Activated naive CD8-positive, alpha-beta T cell treated with anti-CD3 and anti-CD28 coated beads, Interleukin-2, amount 50 U/mL, for 24 hours (primary cell): ENCODE data around the gene RNF222.
A peak's percentile ranks its signal among the peaks of the same experiment; 100 is the strongest.

ENCODE experiments used
- ATAC-seq: fragments of 150-1000 bp; cut with Tn5 transposase; one replicate; pipeline ENCODE4 v1.10.0; 2021
- DNase-seq: peaks from one replicate; pipeline ENCODE4 v3.0.0; 2021
- H3K27ac Mint-ChIP-seq: one replicate; pipeline ENCODE4 v1.8.0; 2021; ENCODE audit warnings: mild to moderate bottlenecking, mixed read lengths
- H3K27me3 Mint-ChIP-seq: one replicate; pipeline ENCODE4 v1.8.0; 2021; ENCODE audit warnings: mixed read lengths
- H3K36me3 Mint-ChIP-seq: one replicate; pipeline ENCODE4 v1.8.0; 2021; ENCODE audit warnings: low read depth, mixed read lengths
- H3K4me1 Mint-ChIP-seq: one replicate; pipeline ENCODE4 v1.8.0; 2021; ENCODE audit warnings: mixed read lengths
- H3K4me3 Mint-ChIP-seq: one replicate; pipeline ENCODE4 v1.8.0; 2021; ENCODE audit warnings: mild to moderate bottlenecking, moderate library complexity, mixed read lengths
- H3K9me3 Mint-ChIP-seq: one replicate; pipeline ENCODE4 v1.8.0; 2021; ENCODE audit warnings: mixed read lengths

Gene RNF222

DNA sequence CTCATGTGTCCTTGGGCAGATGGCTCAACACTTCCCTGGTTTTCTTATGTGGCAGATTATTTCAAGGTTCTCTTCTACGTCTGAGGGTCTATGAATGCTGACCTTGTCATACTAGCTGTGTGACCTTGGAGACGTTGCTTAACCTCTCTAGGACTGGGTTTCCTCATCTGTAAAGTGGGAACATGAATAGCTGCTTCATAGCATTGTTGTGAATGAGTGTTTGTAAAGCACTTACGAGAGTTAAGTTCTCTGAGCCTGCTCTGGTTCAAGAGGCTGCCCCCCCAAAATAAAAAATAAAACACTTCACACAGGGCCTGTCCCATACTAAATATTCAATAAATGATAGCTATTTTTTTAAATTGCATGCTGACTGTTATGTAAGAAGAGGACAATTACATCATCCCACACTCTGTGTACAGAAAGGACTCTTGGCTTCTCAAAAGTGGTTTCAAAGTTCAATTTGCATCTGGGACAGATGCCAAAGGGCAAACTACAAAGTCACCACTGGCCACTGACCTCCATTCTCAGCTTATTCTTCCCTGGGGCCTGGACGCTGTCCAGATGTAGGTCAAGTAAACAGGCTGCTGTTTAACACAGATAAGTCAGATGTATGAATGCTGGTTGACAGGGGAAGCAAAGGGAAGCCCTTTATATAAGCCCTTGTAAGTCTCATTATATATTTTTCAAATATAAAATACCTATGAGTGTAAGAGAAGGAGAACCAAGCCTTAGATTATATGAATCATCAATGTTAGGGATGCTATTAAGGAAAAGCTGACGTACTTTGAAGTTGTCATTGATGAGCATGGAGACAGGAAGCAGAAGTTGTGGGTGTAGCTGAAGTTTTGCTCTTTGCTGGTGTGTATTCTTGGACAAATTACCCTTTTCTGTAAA lies 22.7 kb upstream of the RNF222 start:
- ATAC-seq = no peak
- Mint-ChIP-seq H3K27ac (no peak overlapping the region), H3K4me1 (no peaks in the 10 kb centered on the region), H3K36me3 (no peaks in the 10 kb centered on the region), H3K4me3 (no peak overlapping the region), H3K9me3 (no peaks in the 10 kb centered on the region), H3K27me3 (peaks cover 42% of the 10 kb centered on the region)
- no peak for DNase-seq

DNA sequence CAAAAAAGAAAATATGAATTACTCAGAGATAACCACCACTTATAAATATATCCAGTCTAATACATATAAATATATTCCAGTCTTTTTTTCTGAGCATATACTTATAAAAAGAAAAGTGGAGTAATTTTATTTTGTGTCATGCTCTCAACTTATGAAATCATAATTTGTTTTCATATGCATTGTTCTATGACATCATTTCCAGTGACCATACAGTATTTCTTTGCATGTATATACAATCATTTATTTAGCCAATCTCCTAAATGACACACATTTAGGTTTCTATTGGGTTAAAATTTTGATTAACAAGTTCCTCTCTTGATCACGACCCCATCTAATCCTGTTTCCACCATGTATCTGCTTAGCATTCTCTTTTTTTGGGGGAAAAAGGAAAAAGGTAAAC lies 21.7 kb upstream of the RNF222 start:
- Mint-ChIP-seq H3K4me1 (no peaks in the 10 kb centered on the region), H3K9me3 (no peaks in the 10 kb centered on the region), H3K36me3 (no peaks in the 10 kb centered on the region), H3K4me3 (no peak overlapping the region), H3K27me3 (peaks cover 38% of the 10 kb centered on the region), H3K27ac (no peak overlapping the region)
- ATAC-seq (no peak), DNase-seq (no peak)

DNA sequence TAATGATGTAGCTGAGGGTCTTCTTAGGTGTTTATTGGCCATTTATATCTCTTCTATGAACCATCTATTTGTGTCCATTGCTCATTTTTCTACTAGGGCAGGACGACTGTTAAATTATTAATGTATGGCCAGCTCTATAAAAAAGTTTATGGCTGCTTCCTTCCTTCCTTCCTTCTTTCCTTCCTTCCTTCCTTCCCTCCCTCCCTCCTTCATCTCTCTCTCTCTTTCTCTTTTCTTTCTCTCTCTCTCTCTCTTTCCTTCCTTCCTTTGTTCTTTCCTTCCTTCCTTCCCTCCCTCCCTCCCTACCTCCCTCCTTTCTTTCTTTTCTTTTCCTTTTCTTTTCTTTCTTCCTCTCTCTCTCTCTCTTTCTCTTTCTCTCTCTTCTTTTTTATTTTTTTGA lies 20.8 kb upstream of the RNF222 start:
- H3K4me1 Mint-ChIP-seq = peaks cover 2% of the 10 kb centered on the region
- no peaks in the 10 kb centered on the region for H3K9me3 Mint-ChIP-seq
- no peak for DNase-seq
- no peaks in the 10 kb centered on the region for H3K36me3 Mint-ChIP-seq
- no peak overlapping the region for H3K27ac Mint-ChIP-seq
- no peak overlapping the region for H3K4me3 Mint-ChIP-seq
- ATAC-seq = no peak
- peaks cover 33% of the 10 kb centered on the region for H3K27me3 Mint-ChIP-seq

DNA sequence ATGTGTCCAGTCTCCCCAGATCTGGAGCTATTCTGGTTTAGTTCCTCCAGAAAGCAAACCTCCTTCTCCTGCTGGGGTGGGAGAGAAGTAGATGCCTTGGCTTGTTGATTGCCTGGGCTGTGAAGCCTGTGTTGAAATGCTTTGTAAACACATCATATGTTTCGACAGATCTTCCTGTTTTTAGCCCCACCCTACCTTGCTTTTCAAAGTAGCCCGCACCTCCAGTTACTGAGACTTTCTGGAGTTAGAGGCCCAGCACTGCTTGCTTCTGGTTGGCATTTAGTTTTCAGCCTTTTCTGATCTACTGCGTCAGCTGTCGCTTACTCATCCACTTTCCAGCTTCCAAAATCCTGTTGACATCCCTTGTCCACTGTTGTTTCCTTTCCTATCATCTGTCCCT lies 20.2 kb upstream of the RNF222 start:
- ATAC-seq (no peak), DNase-seq (no peak)
- no peaks in the 10 kb centered on the region for H3K9me3 Mint-ChIP-seq
- H3K27me3 Mint-ChIP-seq = peaks cover 32% of the 10 kb centered on the region
- no peak overlapping the region for H3K4me3 Mint-ChIP-seq
- no peaks in the 10 kb centered on the region for H3K36me3 Mint-ChIP-seq
- H3K27ac Mint-ChIP-seq = no peak overlapping the region
- peaks cover 9% of the 10 kb centered on the region for H3K4me1 Mint-ChIP-seq

DNA sequence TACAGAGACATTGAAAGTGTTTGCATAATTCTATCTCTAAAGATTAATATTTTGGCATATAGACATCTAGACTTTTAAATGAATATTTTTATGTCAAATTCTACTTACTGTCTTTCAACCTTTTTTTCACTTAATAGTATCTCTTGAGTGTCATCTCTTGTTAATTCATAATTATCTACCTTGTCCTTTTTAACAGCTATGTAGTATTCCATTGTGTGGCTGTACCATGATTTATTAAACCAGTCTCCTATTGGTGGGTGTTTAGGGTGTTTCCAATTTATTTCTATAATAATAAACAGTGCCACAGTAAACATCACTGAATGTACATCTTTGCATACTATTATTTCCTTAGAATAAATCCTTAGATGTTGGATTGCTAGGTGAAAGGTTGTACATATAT lies 16.3 kb upstream of the RNF222 start:
- peaks cover 16% of the 10 kb centered on the region for H3K4me1 Mint-ChIP-seq
- no peak for ATAC-seq
- H3K36me3 Mint-ChIP-seq = no peaks in the 10 kb centered on the region
- H3K27me3 Mint-ChIP-seq = peaks cover 33% of the 10 kb centered on the region
- H3K9me3 Mint-ChIP-seq = no peaks in the 10 kb centered on the region
- no peak overlapping the region for H3K27ac Mint-ChIP-seq
- H3K4me3 Mint-ChIP-seq = no peak overlapping the region
- DNase-seq = no peak

DNA sequence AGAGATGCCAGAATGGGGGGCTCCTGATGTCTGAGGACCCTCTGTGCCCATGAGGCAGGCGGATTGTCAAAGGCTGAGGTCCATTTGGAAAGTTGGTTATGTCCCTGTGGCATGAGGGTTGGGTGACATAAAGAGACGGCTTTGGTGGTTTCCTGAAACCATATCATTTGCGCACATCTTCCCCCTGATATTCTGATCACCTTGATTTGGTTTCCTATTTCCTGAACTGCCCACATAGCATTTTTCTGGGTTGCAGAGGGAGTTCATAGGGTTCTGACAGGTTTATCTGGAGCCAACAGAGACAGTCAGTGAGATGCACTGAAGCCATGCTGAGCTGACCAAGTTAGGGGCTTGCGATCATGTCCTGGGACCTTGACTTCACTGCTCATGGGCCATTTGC lies 15.7 kb upstream of the RNF222 start:
- no peak overlapping the region for H3K4me3 Mint-ChIP-seq
- no peak overlapping the region for H3K27ac Mint-ChIP-seq
- H3K4me1 Mint-ChIP-seq = peaks cover 16% of the 10 kb centered on the region
- H3K9me3 Mint-ChIP-seq = no peaks in the 10 kb centered on the region
- H3K36me3 Mint-ChIP-seq = no peaks in the 10 kb centered on the region
- peaks cover 31% of the 10 kb centered on the region for H3K27me3 Mint-ChIP-seq
- ATAC-seq = no peak
- DNase-seq = no peak

DNA sequence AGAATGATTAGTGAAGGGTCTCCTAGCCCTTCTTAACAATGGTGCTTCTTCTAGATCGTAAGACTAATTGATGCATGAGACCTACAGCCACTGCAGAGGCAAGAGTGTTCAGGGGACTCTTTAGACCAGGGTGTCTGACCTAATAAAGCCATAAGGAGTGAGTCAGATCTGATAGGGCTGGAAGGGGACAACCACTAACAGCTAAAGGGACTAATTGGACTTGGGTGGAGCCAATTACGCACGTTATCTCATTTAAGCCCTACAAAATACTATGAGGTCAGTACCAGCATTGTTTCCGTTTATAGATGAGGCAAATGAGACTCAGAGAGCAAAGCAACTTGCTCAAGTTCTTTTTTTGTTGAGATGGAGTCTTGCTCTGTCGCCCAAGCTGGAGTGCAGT lies 14.5 kb upstream of the RNF222 start:
- H3K4me1 Mint-ChIP-seq = peaks cover 16% of the 10 kb centered on the region
- DNase-seq (no peak), ATAC-seq (no peak)
- H3K36me3 Mint-ChIP-seq = no peaks in the 10 kb centered on the region
- peaks cover 22% of the 10 kb centered on the region for H3K27me3 Mint-ChIP-seq
- no peak overlapping the region for H3K27ac Mint-ChIP-seq
- no peak overlapping the region for H3K4me3 Mint-ChIP-seq
- no peaks in the 10 kb centered on the region for H3K9me3 Mint-ChIP-seq

DNA sequence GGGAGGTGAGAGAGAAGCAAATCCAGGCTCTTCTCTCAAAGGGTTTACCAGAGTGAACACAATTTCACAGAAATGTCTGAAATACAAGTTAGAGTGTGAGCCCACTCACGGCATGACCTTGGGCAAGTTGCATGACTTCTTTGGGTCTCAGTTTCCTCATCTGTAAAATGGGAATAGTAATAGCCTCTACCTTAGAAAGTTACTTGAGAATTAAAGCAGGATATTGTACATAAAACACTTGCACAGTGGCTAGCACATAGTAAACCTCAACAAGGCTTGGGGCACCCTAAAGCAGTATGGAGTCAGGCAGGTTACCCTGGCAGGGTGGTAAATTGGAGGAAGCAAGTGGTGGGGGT lies 13.2 kb upstream of the RNF222 start:
- Mint-ChIP-seq H3K36me3 (no peaks in the 10 kb centered on the region), H3K4me1 (peaks cover 16% of the 10 kb centered on the region), H3K27ac (no peak overlapping the region), H3K9me3 (no peaks in the 10 kb centered on the region), H3K27me3 (peaks cover 18% of the 10 kb centered on the region), H3K4me3 (no peak overlapping the region)
- ATAC-seq (no peak), DNase-seq (no peak)

DNA sequence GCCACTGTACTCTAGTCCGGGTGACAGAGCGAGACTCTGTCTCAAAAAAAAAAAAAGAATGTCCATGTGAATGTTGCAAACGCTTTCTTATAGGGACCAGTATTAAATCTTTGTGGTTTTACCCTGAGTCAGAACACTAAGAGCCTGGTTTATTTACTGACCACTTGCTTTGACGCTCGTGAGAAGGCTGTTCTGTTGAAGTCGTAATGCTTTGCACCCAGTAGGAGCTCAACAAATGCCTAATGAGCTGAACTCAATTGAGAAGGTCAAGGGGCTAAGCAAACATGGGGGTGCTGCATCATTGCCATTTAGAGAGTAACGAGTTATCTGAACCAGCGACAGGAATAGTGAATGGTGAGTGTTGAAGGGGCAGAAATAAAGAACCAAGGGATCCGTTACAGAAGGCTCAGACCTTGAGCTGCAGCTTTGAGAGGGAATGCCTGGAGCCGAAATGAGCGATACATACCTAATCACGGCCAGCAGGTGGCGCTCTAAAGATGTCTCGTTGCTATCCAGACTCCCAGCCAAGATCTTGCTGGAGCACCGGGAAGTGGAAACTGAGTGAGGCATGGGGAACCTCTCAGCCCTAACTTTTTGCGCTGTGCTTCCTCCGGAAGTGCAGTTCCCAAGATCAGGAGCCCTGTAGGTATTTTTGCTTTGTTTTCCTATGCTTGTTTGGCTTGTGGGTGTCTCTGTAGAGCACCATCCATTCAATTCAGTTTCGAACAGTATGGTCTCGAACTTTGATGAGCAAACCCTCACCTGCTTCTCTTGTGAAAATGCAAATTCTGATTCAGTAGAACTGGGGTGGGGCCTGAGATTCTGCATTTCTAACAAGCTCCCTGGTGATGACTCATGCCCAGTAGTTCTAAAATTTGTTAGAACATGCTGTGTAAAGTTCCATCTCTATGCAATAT lies 12.6 kb upstream of the RNF222 start:
- DNase-seq = peak; percentile 88
- peak; percentile 82 for ATAC-seq
- Mint-ChIP-seq H3K4me3 (no peak overlapping the region), H3K36me3 (no peaks in the 10 kb centered on the region), H3K4me1 (peaks cover 16% of the 10 kb centered on the region), H3K27me3 (peaks cover 17% of the 10 kb centered on the region), H3K9me3 (no peaks in the 10 kb centered on the region), H3K27ac (no peak overlapping the region)

DNA sequence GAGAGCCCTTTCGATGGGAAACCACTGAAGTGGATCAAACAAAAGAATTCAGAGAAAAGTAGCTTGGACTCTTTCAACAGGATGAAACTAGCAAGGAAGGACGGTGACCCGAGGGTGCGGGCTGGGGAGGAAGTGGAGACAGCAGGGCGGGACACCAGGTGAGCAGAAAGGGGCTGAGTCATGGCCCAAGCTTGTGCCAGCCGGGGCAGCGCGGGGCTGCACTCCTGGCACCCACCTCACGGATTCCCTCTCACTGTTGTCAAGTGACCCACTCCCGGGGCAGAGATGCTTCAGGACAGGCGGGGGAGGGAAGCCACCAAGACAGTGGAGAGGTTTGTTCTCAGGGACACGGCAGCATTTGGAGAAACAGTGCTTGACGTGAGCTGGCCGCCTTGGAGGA lies 10.7 kb upstream of the RNF222 start:
- Mint-ChIP-seq H3K36me3 (no peaks in the 10 kb centered on the region), H3K9me3 (no peaks in the 10 kb centered on the region), H3K4me3 (no peak overlapping the region), H3K27ac (no peak overlapping the region), H3K27me3 (peaks cover 17% of the 10 kb centered on the region), H3K4me1 (peaks cover 13% of the 10 kb centered on the region)
- DNase-seq (no peak), ATAC-seq (no peak)

DNA sequence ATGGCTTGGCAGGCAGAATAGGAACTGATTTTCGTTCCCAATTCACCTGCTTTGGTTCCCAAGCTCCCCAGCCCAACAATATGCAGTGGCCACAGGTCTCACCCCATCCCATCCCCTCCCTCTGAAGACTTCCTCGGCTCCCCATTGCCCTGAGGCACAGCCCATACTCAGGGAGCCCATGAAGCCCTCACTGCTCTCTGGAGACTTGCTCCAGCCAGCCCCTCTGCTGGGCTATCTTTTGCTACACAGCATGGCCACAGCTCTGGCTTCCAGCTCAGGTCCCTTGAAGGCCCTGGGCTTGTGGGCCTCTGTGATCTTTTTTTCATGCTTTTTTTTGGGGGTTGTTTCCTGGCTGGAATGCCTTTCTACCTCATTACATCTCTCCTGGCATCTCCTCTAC lies 8.5 kb upstream of the RNF222 start:
- ATAC-seq = no peak
- Mint-ChIP-seq H3K36me3 (no peaks in the 10 kb centered on the region), H3K4me3 (no peak overlapping the region), H3K27ac (no peak overlapping the region), H3K9me3 (no peaks in the 10 kb centered on the region), H3K27me3 (peaks cover 18% of the 10 kb centered on the region), H3K4me1 (peaks cover 6% of the 10 kb centered on the region)
- no peak for DNase-seq

DNA sequence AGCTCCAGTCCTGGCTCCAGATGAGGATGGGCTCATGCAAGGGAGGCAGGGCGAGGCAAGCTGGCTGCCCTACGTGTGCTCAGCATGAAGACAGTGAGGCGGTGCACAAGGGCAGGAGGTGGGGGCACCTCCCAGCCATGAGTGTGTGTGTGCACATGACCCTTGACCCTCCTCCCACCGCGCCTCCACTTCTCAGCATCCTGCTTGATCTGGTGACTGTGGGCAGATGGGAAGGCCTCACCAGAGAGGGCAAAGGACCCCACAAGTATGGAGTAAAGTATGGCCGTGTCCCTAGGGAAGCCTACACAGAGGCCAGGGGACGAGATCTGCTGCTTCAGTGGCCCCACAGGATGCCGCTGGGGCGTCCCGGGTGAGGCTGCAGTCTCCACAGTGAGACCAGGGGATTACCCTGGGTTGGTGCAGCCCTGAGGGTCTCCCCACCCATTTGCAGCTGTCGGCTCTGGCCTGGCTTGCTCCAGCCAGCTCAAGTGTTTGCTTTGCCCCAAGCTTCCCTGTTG lies 7.9 kb upstream of the RNF222 start:
- Mint-ChIP-seq H3K4me1 (peaks cover 6% of the 10 kb centered on the region), H3K36me3 (no peaks in the 10 kb centered on the region), H3K9me3 (no peaks in the 10 kb centered on the region), H3K27ac (no peak overlapping the region), H3K27me3 (peaks cover 18% of the 10 kb centered on the region), H3K4me3 (no peak overlapping the region)
- ATAC-seq (no peak), DNase-seq (no peak)

DNA sequence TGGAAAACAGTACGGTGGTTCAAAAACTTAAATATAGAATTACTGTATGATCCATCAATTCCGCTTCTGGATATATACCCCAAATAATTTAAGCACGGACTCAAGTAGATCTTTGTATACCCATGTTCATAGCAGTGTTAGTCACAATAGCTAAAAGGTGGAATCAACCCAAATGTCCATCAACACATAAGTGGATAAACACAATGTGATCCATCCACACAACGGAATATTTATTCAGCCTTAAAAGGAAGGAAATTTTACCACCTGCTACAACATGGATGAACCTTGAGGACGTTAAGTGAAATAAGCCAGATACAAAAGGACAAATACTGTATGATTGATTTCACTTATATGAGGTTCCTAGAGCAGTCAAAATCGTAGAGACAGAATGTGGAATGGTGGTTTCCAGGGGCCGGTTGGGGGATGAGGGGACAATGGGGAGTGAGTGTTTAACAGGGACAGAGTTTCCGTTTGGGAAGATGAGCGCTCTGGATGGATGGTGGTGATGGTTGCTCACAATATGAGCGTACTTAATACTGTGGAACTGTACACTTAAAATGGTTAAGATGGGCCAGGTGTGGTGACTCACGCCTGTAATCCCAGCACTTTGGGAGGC lies 5.4 kb upstream of the RNF222 start:
- H3K27me3 Mint-ChIP-seq = peaks cover 16% of the 10 kb centered on the region
- DNase-seq = no peak
- no peaks in the 10 kb centered on the region for H3K4me1 Mint-ChIP-seq
- ATAC-seq = no peak
- no peak overlapping the region for H3K27ac Mint-ChIP-seq
- H3K9me3 Mint-ChIP-seq = no peaks in the 10 kb centered on the region
- H3K4me3 Mint-ChIP-seq = no peak overlapping the region
- H3K36me3 Mint-ChIP-seq = no peaks in the 10 kb centered on the region

DNA sequence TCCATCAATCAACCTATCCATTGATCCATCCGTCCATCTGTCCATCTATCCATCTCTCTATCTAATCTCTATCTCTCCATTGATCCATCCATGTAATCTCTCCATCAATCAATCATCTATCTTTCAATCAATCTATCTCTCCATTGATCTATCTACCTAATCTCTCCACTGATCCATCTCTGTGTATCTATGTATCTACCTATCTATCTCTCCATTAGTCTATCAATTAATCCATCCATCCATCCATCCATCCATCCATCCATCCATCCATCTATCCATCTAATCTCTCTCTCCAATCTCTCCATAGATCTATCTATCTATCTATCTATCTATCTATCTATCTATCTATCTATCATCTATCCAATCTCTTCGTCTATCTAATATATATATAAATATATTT lies 3.5 kb upstream of the RNF222 start:
- H3K27me3 Mint-ChIP-seq = peaks cover 17% of the 10 kb centered on the region

More for the DNA sequence above, 3.5 kb upstream of the RNF222 start:
- no peak for ATAC-seq
- H3K36me3 Mint-ChIP-seq = no peaks in the 10 kb centered on the region
- DNase-seq = no peak
- no peaks in the 10 kb centered on the region for H3K9me3 Mint-ChIP-seq
- no peak overlapping the region for H3K4me3 Mint-ChIP-seq
- H3K4me1 Mint-ChIP-seq = no peaks in the 10 kb centered on the region
- no peak overlapping the region for H3K27ac Mint-ChIP-seq
